K562 (cell line): Measurements from ENCODE around the gene NPTX2. TPM values are rescaled to one million over a fixed set of nuclear protein-coding genes. Genes with fewer than 3 reads are reported as not detected.
A peak's percentile ranks its signal among the peaks of the same experiment; 100 is the strongest.

Experiments used
- ATAC-seq: fragments of 200-7000 bp; cut with Tn5 transposase; 3 replicates; pipeline ENCODE4 v1.9.1; 2020; ENCODE audit warnings: moderate library complexity
- BruUV-seq: library from RNA; stranded (reverse); fragments of 400-500 nt; replicated peaks from 2 replicates; lab custom pipeline; 2021; lab: Mats Ljungman, UMichigan
- CTCF ChIA-PET: fragments of 300-600 bp; formaldehyde crosslinking; extraction: SDS; loops from one replicate; lab custom pipeline; 2021; ENCODE audit warnings: low intra/inter-chr PET ratio; lab: Yijun Ruan, JAX
- POLR2A ChIA-PET: fragments of 300-600, 350-650 bp; sonication (Branson Sonifier 250); formaldehyde crosslinking; extraction: SDS; loops from one replicate; lab custom pipeline; 2021; ENCODE audit warnings: antibody characterized with exemption, inconsistent platforms; lab: Yijun Ruan, JAX
- DNase-seq, 4 experiments: peaks; one replicate each; pipeline versions ENCODE4 v3.0.0 to v3.0.0-alpha.2; 2011 to 2018; ENCODE audit warnings: low spot score in 3 of 4, mixed read lengths in 3 of 4; ENCODE audit errors: extremely low read depth in 1 of 4
- FAIRE-seq: peaks from 2 replicates; lab custom pipeline; 2011; peaks lifted over from hg19 to GRCh38; lab: Jason Lieb, UNC
- H2AFZ ChIP-seq: 2 replicates; pipeline ENCODE4 v1.6.0; 2011; ENCODE audit warnings: low read depth, low read length, control low read depth, inconsistent platforms
- H3K27ac ChIP-seq: fragments of 200-600 bp; 3 replicates; pipeline ENCODE4 v1.8.0; 2011; ENCODE audit warnings: low read depth, mild to moderate bottlenecking, control low read depth, inconsistent platforms, low read length, moderate library complexity, mixed read lengths; ENCODE audit errors: extremely low read depth
- H3K27me3 ChIP-seq, 2 experiments: fragments of 300-600 bp in 1 of 2; 2 replicates in 1 of 2; 3 replicates in 1 of 2; pipeline versions ENCODE4 v1.6.0 to v1.8.0; 2011; ENCODE audit warnings: inconsistent platforms in 2 of 2, low read length in 2 of 2, mild to moderate bottlenecking in 1 of 2, mixed read lengths in 1 of 2, moderate library complexity in 1 of 2; ENCODE audit not compliant: control insufficient read depth in 2 of 2, insufficient read depth in 2 of 2
- H3K36me3 ChIP-seq: fragments of 300-600 bp; 3 replicates; pipeline ENCODE4 v1.8.0; 2011; ENCODE audit warnings: mild to moderate bottlenecking, low read length, inconsistent platforms; ENCODE audit not compliant: control insufficient read depth, insufficient read depth
- H3K4me1 ChIP-seq, 2 experiments: fragments of 200-600 bp in 1 of 2; replicated peaks in 1 of 2; 2 replicates in 1 of 2; 3 replicates in 1 of 2; pipeline versions ENCODE4 v1.5.1 to v1.8.0; 2011; ENCODE audit warnings: inconsistent platforms in 2 of 2, low read length in 2 of 2, mild to moderate bottlenecking in 1 of 2, mixed read lengths in 1 of 2, moderate library complexity in 1 of 2; ENCODE audit not compliant: control insufficient read depth in 2 of 2, insufficient read depth in 2 of 2
- H3K4me2 ChIP-seq: 2 replicates; pipeline ENCODE4 v1.6.1; 2011; ENCODE audit warnings: low read length, control low read depth, inconsistent platforms, mixed read lengths; ENCODE audit not compliant: insufficient read depth
- H3K4me3 ChIP-seq: fragments of 200-600 bp; sonication (generic), shearing (Covaris generic); 2 replicates; pipeline ENCODE4 v1.5.1; 2016; ENCODE audit warnings: control low read depth, inconsistent platforms
- H3K79me2 ChIP-seq: fragments of 200-600 bp; 3 replicates; pipeline ENCODE4 v1.8.0; 2011; ENCODE audit warnings: low read length, inconsistent platforms; ENCODE audit not compliant: control insufficient read depth, insufficient read depth
- H3K9ac ChIP-seq, 2 experiments: 2 replicates each; pipeline versions ENCODE4 v1.6.0 to v1.6.1; 2011; ENCODE audit warnings: low read depth in 2 of 2, low read length in 2 of 2, control low read depth in 1 of 2, inconsistent platforms in 1 of 2, mild to moderate bottlenecking in 1 of 2, mixed read lengths in 1 of 2; ENCODE audit not compliant: insufficient read depth in 1 of 2
- H3K9me1 ChIP-seq: one replicate; pipeline ENCODE4 v1.6.0; 2011; ENCODE audit warnings: inconsistent platforms, mild to moderate bottlenecking, low read length, moderate library complexity; ENCODE audit not compliant: control insufficient read depth, insufficient read depth
- H3K9me3 ChIP-seq: replicated peaks from 2 replicates; pipeline ENCODE4 v1.5.1; 2011; ENCODE audit warnings: low read depth, low read length, inconsistent platforms; ENCODE audit not compliant: control insufficient read depth, insufficient read depth
- H4K20me1 ChIP-seq: replicated peaks from 2 replicates; pipeline ENCODE4 v1.6.1; 2011; ENCODE audit warnings: low read length, inconsistent platforms, mixed read lengths; ENCODE audit not compliant: control insufficient read depth, insufficient read depth
- AFF4 ChIP-seq: sonication (generic); formaldehyde crosslinking; IDR thresholded peaks from 2 replicates; pipeline ENCODE4 v1.8.0; 2023; ENCODE audit warnings: mild to moderate bottlenecking, missing genetic modification reagents
- USF2 ChIP-seq: sonication (generic); formaldehyde crosslinking; IDR thresholded peaks from 2 replicates; pipeline ENCODE4 v1.5.0; 2020; ENCODE audit warnings: missing genetic modification reagents
- ZNF239 ChIP-seq: fragments of 250-450 bp; sonication (Bioruptor Pico); IDR thresholded peaks from 2 replicates; pipeline ENCODE4 v1.4.0; 2020; ENCODE audit warnings: mild to moderate bottlenecking
- ZNF324 ChIP-seq: fragments of 250-450 bp; sonication (Bioruptor Pico); IDR thresholded peaks from 2 replicates; pipeline ENCODE4 v1.4.0; 2020; ENCODE audit warnings: mild to moderate bottlenecking
- ZNF408 ChIP-seq: fragments of 250-450 bp; sonication (Bioruptor Pico); IDR thresholded peaks from 2 replicates; pipeline ENCODE4 v1.4.0; 2020; ENCODE audit warnings: low read depth, mild to moderate bottlenecking, moderate library complexity
- WGBS: fragments of 100-300 bp; shearing (Covaris generic); methylation state at CpG from one replicate; pipeline ENCODE4 v1.1.6; 2016; ENCODE audit warnings: low coverage, mixed read lengths; ENCODE audit not compliant: insufficient coverage; ENCODE audit errors: missing lambda C conversion rate; 5-methylcytosine and 5-hydroxymethylcytosine counted together
- in situ Hi-C: fragments of 300-500 bp; cut with MboI; formaldehyde crosslinking; loops from 4 replicates; pipeline ENCODE4 v1.15.0; 2018; ENCODE audit warnings: inconsistent platforms, mixed read lengths
- intact Hi-C: fragments of 100-400 bp; cut with micrococcal nuclease; formaldehyde crosslinking; loops from 2 replicates; pipeline ENCODE4 v1.14.2; 2022
- polyA plus RNA-seq, 8 experiments: library from polyadenylated mRNA; depleted of rRNA in 4 of 8; stranded (reverse) in 5 of 8; unstranded in 3 of 8; fragments of >200 nt; fragmentation: Nextera tagmentation in 2 of 8; fragmentation: Illumina TruSeq in 1 of 8; extraction: Ambion mirVana in 2 of 8; extraction: Trizol in 1 of 8; gene quantifications; 2 replicates each; pipeline versions ENCODE4 v1.2.1 to v1.2.3, GENCODE V29; 2011 to 2014; ENCODE audit warnings: inconsistent platforms in 1 of 8, missing spikeins in 1 of 8
- total RNA-seq, 7 experiments: library from RNA; depleted of rRNA in 6 of 7; stranded (reverse); fragments of >200 nt in 6 of 7; fragmentation: Illumina TruSeq in 2 of 7; extraction: Trizol in 2 of 7; gene quantifications; 2 replicates each; pipeline versions ENCODE4 v1.2.1 to v1.2.3, GENCODE V29; 2011 to 2021; ENCODE audit warnings: low replicate concordance in 1 of 7

The NPTX2 gene
- total and polyA plus RNA-seq, 9 of the 15 experiments (the other 6 are each of a cell fraction or from before 2014, with no cell fraction given), result 0.07 TPM; not detected in 8

- H3K4me3 ChIP-seq, result no peak overlapping the region
- ATAC-seq, result no peak
- H3K4me2 ChIP-seq, result no peak overlapping the region
- intact Hi-C loops (no loop called here), in situ Hi-C loops (no loop called here)
- no peak overlapping the region for H3K9ac ChIP-seq
- no peak for FAIRE-seq
- no TSS peak for BruUV-seq
- H3K27me3 ChIP-seq, result peaks cover 0 to 6% of the 10 kb centered on the region in 2 experiments; a peak in 1 of 5 replicates
- 3% methylated on average over 8 of the region's 9 CpGs for WGBS
- H3K79me2 ChIP-seq, result no peaks in the 10 kb centered on the region
- H2AFZ ChIP-seq, result no peak overlapping the region
- DNase-seq, result no peak
- no peaks in the 10 kb centered on the region for H4K20me1 ChIP-seq
- peaks cover 3% of the 10 kb centered on the region; the same call in 1 of the 2 replicates for H3K9me3 ChIP-seq
- CTCF ChIA-PET, result no interaction called here
- H3K27ac ChIP-seq, result no peak overlapping the region
- POLR2A ChIA-PET, result interaction anchor here (0.5 to 0.6 kb wide), 2 partner anchors 15 to 33 kb away, joined by 3 read pairs; no protein-coding TSS in a partner anchor
- H3K4me1 ChIP-seq, result no peaks in the 10 kb centered on the region
- H3K36me3 ChIP-seq, result no peaks in the 10 kb centered on the region
- no peaks in the 10 kb centered on the region for H3K9me1 ChIP-seq
- TF ChIP-seq USF2 (peak; percentile 38), ZNF239 (CRISPR knock-in tag) (no peak)
Observed at GRCh38 chr7:98674881-98675280, 57.8 kb downstream of the NPTX2 start.

GRCh38 chr7:98678215-98678614 lies 61.1 kb downstream of the NPTX2 start:
- no peaks in the 10 kb centered on the region for H3K36me3 ChIP-seq
- no peaks in the 10 kb centered on the region for H3K9me1 ChIP-seq
- no peaks in the 10 kb centered on the region for H4K20me1 ChIP-seq
- POLR2A ChIA-PET, result no interaction called here
- DNase-seq (no peak), ATAC-seq (no peak)
- no peak overlapping the region for H2AFZ ChIP-seq
- H3K4me1 ChIP-seq, result no peaks in the 10 kb centered on the region
- no peaks in the 10 kb centered on the region for H3K79me2 ChIP-seq
- H3K4me2 ChIP-seq, result no peak overlapping the region
- peaks cover 3% of the 10 kb centered on the region; the same call in 1 of the 2 replicates for H3K9me3 ChIP-seq
- TF ChIP-seq ZNF324 (peak; percentile 72; the same call in 1 of the 2 replicates), ZNF408 (CRISPR knock-in tag) (no peak), AFF4 (no peak)
- TF ChIP-seq, all 486 proteins: peak for 1
- WGBS, result 1% methylated on average over 7 of the region's 7 CpGs
- Histone ChIP-seq H3K9ac (no peak overlapping the region), H3K27ac (no peak overlapping the region), H3K27me3 (peaks cover 0 to 20% of the 10 kb centered on the region in 2 experiments; a peak in 2 of 5 replicates), H3K4me3 (no peak overlapping the region)
- in situ Hi-C loops (no loop called here), intact Hi-C loops (no loop called here)
- no peak for FAIRE-seq
- no TSS peak for BruUV-seq
- CTCF ChIA-PET, result no interaction called here
